IPS DF 19.7 (cell line): Measurements from ENCODE around the gene SERPINA6.
"Not testable (repeated sequence)": the region's sequence is repeated elsewhere in the genome, so short reads cannot be mapped to it uniquely, and the experiment has no call there.

Experiments used
- DNase-seq: peaks from one replicate; pipeline ENCODE4 v3.0.0-alpha.2; 2013; ENCODE audit warnings: low read depth, low spot score

The SERPINA6 gene, protein sequence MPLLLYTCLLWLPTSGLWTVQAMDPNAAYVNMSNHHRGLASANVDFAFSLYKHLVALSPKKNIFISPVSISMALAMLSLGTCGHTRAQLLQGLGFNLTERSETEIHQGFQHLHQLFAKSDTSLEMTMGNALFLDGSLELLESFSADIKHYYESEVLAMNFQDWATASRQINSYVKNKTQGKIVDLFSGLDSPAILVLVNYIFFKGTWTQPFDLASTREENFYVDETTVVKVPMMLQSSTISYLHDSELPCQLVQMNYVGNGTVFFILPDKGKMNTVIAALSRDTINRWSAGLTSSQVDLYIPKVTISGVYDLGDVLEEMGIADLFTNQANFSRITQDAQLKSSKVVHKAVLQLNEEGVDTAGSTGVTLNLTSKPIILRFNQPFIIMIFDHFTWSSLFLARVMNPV

GRCh38 chr14:94322648-94323570 is at the start of gene SERPINA6:
Gene SERPINA6, minus strand, starts transcription at chr14:94323336. Its CDS starts 8,688 bp downstream, at chr14:94314648.
- no peak for DNase-seq

- DNase-seq = peak; percentile 30
These were observed 49.0 kb upstream of the SERPINA6 start for GRCh38 chr14:94372021-94372605.

GRCh38 chr14:94370524-94370910 is 47.4 kb upstream of the SERPINA6 start:
- DNase-seq = no peak

GRCh38 chr14:94369766-94370523 is 46.8 kb upstream of the SERPINA6 start:
- not testable (repeated sequence) for DNase-seq

- DNase-seq = no peak
These were observed 45.8 kb upstream of the SERPINA6 start for GRCh38 chr14:94368956-94369355.

DNA sequence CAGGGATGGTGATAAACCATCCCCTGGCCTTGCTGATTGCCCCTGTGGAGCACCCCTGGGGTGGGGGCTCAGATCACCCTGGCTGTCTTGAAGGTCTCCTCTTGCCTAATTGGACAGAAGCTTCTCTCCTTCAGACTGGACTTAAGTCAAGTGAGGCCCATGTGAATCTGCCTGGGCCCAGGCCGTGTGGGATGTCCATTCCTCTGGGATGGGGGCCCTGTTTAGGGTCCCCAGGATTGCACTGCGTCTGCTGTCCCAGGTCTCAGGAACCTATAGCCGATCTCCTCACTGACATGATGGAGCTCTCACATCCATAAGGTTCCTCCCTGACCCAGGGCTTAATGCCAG is 45.1 kb upstream of the SERPINA6 start:
- no peak for DNase-seq

DNA sequence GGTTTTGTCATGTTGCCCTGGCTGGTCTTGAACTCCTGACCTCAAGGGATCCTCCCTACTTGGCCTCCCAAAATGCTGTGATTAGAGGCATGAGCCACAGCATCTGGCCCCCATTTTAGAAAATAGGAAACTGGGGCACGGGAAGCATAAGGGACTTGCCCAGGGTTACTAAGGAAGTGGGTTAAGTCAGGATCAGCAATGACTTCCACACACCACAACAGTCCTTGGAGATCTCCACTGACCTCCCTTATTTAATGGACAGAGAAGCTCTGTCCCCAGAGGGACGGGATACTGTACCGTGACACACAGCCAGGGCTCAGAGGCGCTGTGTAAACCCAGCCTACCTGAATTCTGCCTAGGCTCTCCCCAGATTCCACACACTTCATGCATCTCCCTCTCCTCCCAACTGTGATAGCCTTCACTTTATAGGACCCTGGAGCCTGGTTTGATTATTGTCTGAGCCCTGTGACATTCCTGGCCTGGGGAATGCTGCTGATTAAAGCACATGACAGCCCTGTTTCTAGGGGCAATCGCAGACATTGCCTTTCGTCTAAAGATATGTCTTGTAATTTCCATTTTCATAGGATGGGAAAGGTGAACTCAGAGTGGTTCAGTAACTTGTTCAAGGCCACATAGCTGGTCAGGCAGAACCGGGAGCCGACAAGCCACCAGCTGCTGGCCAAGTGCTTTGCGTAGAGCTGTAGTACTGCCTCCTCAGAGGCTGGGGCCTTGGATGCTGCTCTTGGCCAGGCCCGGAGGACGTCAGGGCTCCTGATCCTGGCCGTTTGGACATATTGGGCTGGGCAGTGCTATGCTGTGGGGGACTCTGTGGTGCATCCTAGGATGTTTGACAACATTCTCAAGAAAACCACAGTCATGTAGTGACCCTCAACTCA is 44.5 kb upstream of the SERPINA6 start:
- DNase-seq = no peak

- no peak for DNase-seq
These were observed 43.2 kb upstream of the SERPINA6 start, which contains the start of gene SERPINA2 for GRCh38 chr14:94366146-94366915. Gene SERPINA2, minus strand, starts transcription at chr14:94366698.

- no peak for DNase-seq
These were observed 42.5 kb upstream of the SERPINA6 start for GRCh38 chr14:94365624-94366023.

DNA sequence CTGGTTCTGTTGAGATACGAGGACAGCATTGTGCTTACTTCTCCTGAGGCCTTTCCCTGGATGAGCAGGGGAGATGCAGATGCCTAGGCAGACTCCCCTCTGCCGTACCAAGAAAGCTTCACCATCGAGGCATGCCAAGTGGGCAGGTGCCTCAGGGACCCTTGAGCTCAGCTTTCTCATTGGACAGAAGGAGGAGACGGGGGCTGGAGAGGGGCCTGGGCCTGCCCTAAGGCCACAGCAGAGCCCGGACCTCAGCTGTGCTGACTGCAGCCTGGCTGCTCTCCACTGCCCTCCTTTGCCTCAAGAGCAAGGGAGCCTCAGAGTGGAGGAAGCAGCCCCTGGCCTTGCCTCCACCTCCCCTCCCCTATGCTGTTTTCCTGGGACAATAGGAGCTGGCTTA is 41.8 kb upstream of the SERPINA6 start:
- no peak for DNase-seq

- DNase-seq = no peak
These were observed 40.9 kb upstream of the SERPINA6 start for GRCh38 chr14:94364037-94364436.

DNA sequence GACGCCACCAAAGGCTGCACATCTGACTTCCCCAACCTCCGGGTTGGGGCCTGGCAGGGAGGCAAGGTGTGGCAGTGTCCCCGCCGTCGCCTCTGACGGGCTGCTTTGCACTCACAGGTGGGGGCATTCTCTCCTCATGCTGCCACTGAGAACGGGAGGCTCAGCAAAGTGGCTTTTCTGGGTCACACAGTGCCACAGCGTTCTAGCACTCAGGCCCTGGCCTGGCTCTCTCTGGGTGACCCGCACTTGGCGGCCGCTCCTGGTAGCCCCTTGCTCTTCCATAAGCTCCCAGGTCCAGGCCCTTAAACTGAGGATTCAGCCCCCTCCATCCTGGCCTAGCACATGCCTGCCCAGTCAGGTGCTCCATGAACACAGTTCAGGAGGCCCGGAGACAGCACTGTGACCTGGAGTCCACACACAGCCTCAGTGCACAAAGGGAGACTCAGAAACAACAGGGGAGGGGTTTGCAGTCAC is 40.1 kb upstream of the SERPINA6 start:
- DNase-seq = no peak

GRCh38 chr14:94362614-94363133 is 39.5 kb upstream of the SERPINA6 start:
- no peak for DNase-seq

DNA sequence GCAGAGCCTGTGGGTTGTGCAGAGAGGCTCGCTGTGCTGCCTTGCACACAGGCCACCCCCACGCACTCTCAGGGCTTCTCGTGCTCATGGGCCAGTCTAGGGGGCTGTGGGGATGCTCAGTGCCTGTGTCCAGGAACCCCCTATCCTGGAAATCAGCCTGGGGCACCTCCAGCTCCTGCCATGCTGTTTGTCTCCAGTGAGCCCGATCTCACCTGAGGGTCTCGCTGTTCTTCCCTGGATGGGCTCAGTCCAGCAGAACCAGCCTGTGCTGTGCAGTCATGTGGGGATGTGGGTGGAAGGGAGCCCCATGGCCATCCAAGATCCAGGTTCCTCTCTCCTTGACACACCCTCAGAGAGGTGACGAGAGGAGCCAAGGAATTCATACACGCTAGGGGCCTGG is 38.5 kb upstream of the SERPINA6 start:
- no peak for DNase-seq

DNA sequence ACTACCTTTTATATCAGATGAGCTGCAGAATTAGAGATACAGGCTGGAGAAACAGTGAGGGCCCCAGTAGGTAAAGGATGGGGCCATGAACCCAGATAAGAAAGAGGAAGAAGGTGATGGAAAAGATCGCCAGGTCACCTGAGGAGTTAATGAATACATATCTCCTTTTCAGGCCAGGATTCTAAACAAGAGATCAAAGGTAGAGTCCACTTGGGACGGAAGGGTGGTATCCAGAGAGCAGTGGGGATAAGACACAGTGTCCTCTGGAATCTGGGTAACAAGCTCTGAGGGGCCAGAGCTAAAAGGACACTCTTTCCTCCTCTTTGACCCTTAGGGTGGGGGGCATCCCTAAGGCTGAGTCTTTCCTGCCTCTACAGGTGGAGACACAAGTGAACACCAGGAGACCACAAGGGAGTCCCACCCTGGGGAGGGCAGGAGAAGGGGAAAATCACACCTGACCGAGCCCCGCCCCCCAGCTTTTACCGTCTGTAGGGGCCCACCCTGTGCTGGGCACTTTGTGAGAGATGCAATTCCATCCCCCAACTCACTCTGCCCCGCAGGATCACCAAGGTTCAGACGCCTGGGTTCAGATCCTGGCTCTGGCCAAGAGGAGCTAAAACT is 37.9 kb upstream of the SERPINA6 start:
- no peak for DNase-seq

DNA sequence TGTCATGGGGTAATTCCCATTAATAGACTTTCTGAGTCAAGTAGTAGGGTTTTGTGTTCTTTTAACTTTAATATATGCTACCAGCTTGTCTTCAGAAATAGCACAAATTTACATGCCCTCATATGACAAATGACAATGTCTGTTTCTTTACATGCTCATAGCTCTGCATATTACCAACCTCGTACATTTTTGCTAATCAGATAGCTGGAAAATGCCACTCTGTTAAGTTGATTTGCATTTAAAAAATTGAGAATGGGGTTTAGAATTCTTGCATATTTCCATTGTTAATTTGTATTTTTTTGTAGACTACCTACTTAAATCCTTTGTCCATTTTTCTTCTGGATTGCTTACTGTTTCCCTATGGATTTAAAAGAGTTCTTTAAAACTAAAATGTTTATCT is 34.0 kb upstream of the SERPINA6 start:
- no peak for DNase-seq

- DNase-seq = no peak
These were observed 33.4 kb upstream of the SERPINA6 start for GRCh38 chr14:94356379-94357056.

DNA sequence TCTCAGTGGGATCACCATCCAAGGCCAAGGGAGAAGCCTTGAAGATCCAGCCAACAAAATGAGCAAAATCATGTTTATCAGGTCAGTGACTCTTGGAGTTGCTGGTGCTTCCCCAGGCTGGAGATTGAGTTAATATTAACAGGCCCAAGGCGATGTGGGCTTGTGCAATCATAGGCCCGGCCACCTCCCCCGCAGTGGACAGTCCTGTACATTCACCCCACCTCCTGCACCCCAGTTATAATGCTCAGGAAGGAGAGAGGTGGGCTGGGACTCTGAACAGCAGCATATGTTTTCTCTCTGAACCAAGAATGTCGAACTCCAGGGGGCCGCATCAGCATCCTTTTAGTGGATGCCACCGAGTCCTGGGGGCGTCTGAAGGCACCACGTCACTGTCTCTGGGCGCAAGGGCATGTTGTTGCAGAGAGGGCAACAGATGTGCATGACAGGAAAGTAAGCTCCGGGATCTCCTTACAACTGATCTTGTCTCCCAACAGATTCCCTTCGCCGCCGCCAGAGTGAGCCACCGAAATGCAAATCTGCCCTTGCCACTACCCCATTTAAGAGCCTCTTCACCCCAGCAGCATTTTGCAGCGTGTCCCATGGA is 32.2 kb upstream of the SERPINA6 start:
- DNase-seq = peak; percentile 30
